ENCODE results near the gene KASH5.
A peak's percentile ranks its signal among the peaks of the same experiment; 100 is the strongest.

KASH5 gene

GRCh38 chr19:49431330-49431749 is 43.3 kb downstream of the KASH5 start:
- Histone ChIP-seq H3K27me3 (ENCODE audit: control insufficient read depth, insufficient read depth, low read length) (peaks cover 71% of the 10 kb centered on the region), H3K9ac (ENCODE audit: low read length) (no peak overlapping the region), H3K4me3 (ENCODE audit: low read length) (no peak overlapping the region), H3K27ac (ENCODE audit: low read depth, low read length) (no peak overlapping the region), H3K4me1 (ENCODE audit: control insufficient read depth, insufficient read depth, low read length) (no peaks in the 10 kb centered on the region), H3K36me3 (ENCODE audit: control insufficient read depth, insufficient read depth, low read length) (no peaks in the 10 kb centered on the region)

GRCh38 chr19:49432141-49433073 is 44.4 kb downstream of the KASH5 start:
- H3K4me1 ChIP-seq (ENCODE audit: control insufficient read depth, insufficient read depth, low read length): no peaks in the 10 kb centered on the region
- H3K9ac ChIP-seq (ENCODE audit: low read length): no peak overlapping the region
- H3K36me3 ChIP-seq (ENCODE audit: control insufficient read depth, insufficient read depth, low read length): no peaks in the 10 kb centered on the region
- no peak overlapping the region for H3K4me3 ChIP-seq (ENCODE audit: low read length)
- no peak overlapping the region for H3K27ac ChIP-seq (ENCODE audit: low read depth, low read length)
- H3K27me3 ChIP-seq (ENCODE audit: control insufficient read depth, insufficient read depth, low read length): peaks cover 68% of the 10 kb centered on the region

- H3K9ac ChIP-seq (ENCODE audit: low read length): no peak overlapping the region
- H3K4me1 ChIP-seq (ENCODE audit: control insufficient read depth, insufficient read depth, low read length): no peaks in the 10 kb centered on the region
- peaks cover 65% of the 10 kb centered on the region for H3K27me3 ChIP-seq (ENCODE audit: control insufficient read depth, insufficient read depth, low read length)
- H3K27ac ChIP-seq (ENCODE audit: low read depth, low read length): no peak overlapping the region
- no peaks in the 10 kb centered on the region for H3K36me3 ChIP-seq (ENCODE audit: control insufficient read depth, insufficient read depth, low read length)
- no peak overlapping the region for H3K4me3 ChIP-seq (ENCODE audit: low read length)
Measured at GRCh38 chr19:49433240-49433901, 45.3 kb downstream of the KASH5 start.

GRCh38 chr19:49434907-49435583 is 47.0 kb downstream of the KASH5 start:
- Histone ChIP-seq H3K27me3 (ENCODE audit: control insufficient read depth, insufficient read depth, low read length) (peaks cover 67% of the 10 kb centered on the region), H3K27ac (ENCODE audit: low read depth, low read length) (no peak overlapping the region), H3K4me1 (ENCODE audit: control insufficient read depth, insufficient read depth, low read length) (no peaks in the 10 kb centered on the region), H3K9ac (ENCODE audit: low read length) (no peak overlapping the region), H3K4me3 (ENCODE audit: low read length) (no peak overlapping the region), H3K36me3 (ENCODE audit: control insufficient read depth, insufficient read depth, low read length) (no peaks in the 10 kb centered on the region)

GRCh38 chr19:49435670-49436069 is 47.6 kb downstream of the KASH5 start:
- Histone ChIP-seq H3K36me3 (ENCODE audit: control insufficient read depth, insufficient read depth, low read length) (no peaks in the 10 kb centered on the region), H3K27me3 (ENCODE audit: control insufficient read depth, insufficient read depth, low read length) (peaks cover 66% of the 10 kb centered on the region), H3K4me1 (ENCODE audit: control insufficient read depth, insufficient read depth, low read length) (no peaks in the 10 kb centered on the region), H3K27ac (ENCODE audit: low read depth, low read length) (no peak overlapping the region), H3K4me3 (ENCODE audit: low read length) (no peak overlapping the region), H3K9ac (ENCODE audit: low read length) (no peak overlapping the region)

GRCh38 chr19:49436381-49437017 is 48.5 kb downstream of the KASH5 start:
- Histone ChIP-seq H3K36me3 (ENCODE audit: control insufficient read depth, insufficient read depth, low read length) (no peaks in the 10 kb centered on the region), H3K9ac (ENCODE audit: low read length) (no peak overlapping the region), H3K4me1 (ENCODE audit: control insufficient read depth, insufficient read depth, low read length) (no peaks in the 10 kb centered on the region), H3K4me3 (ENCODE audit: low read length) (no peak overlapping the region), H3K27me3 (ENCODE audit: control insufficient read depth, insufficient read depth, low read length) (peaks cover 62% of the 10 kb centered on the region), H3K27ac (ENCODE audit: low read depth, low read length) (no peak overlapping the region)

- H3K4me3 ChIP-seq (ENCODE audit: low read length): no peak overlapping the region
- H3K27me3 ChIP-seq (ENCODE audit: control insufficient read depth, insufficient read depth, low read length): peaks cover 63% of the 10 kb centered on the region
Measured at GRCh38 chr19:49437231-49437630, 49.2 kb downstream of the KASH5 start.

GRCh38 chr19:49438261-49438660 is 50.2 kb downstream of the KASH5 start:
- Histone ChIP-seq H3K27me3 (ENCODE audit: control insufficient read depth, insufficient read depth, low read length) (peaks cover 54% of the 10 kb centered on the region), H3K36me3 (ENCODE audit: control insufficient read depth, insufficient read depth, low read length) (no peaks in the 10 kb centered on the region), H3K9ac (ENCODE audit: low read length) (no peak overlapping the region), H3K4me1 (ENCODE audit: control insufficient read depth, insufficient read depth, low read length) (no peaks in the 10 kb centered on the region), H3K4me3 (ENCODE audit: low read length) (no peak overlapping the region), H3K27ac (ENCODE audit: low read depth, low read length) (no peak overlapping the region)

More at GRCh38 chr19:49437231-49437630, 49.2 kb downstream of the KASH5 start:
- no peak overlapping the region for H3K9ac ChIP-seq (ENCODE audit: low read length)
- H3K36me3 ChIP-seq (ENCODE audit: control insufficient read depth, insufficient read depth, low read length): no peaks in the 10 kb centered on the region
- no peak overlapping the region for H3K27ac ChIP-seq (ENCODE audit: low read depth, low read length)
- no peaks in the 10 kb centered on the region for H3K4me1 ChIP-seq (ENCODE audit: control insufficient read depth, insufficient read depth, low read length)

GRCh38 chr19:49439836-49440235 is 51.8 kb downstream of the KASH5 start:
- no peaks in the 10 kb centered on the region for H3K36me3 ChIP-seq (ENCODE audit: control insufficient read depth, insufficient read depth, low read length)
- H3K4me1 ChIP-seq (ENCODE audit: control insufficient read depth, insufficient read depth, low read length): no peaks in the 10 kb centered on the region
- no peak overlapping the region for H3K9ac ChIP-seq (ENCODE audit: low read length)
- no peak overlapping the region for H3K4me3 ChIP-seq (ENCODE audit: low read length)
- no peak overlapping the region for H3K27ac ChIP-seq (ENCODE audit: low read depth, low read length)
- peaks cover 45% of the 10 kb centered on the region for H3K27me3 ChIP-seq (ENCODE audit: control insufficient read depth, insufficient read depth, low read length)

GRCh38 chr19:49440439-49441209 is 52.6 kb downstream of the KASH5 start:
- no peaks in the 10 kb centered on the region for H3K36me3 ChIP-seq (ENCODE audit: control insufficient read depth, insufficient read depth, low read length)
- no peaks in the 10 kb centered on the region for H3K4me1 ChIP-seq (ENCODE audit: control insufficient read depth, insufficient read depth, low read length)
- peaks cover 37% of the 10 kb centered on the region for H3K27me3 ChIP-seq (ENCODE audit: control insufficient read depth, insufficient read depth, low read length)
- H3K27ac ChIP-seq (ENCODE audit: low read depth, low read length): no peak overlapping the region
- no peak overlapping the region for H3K9ac ChIP-seq (ENCODE audit: low read length)
- peak overlapping the region; percentile 32 for H3K4me3 ChIP-seq (ENCODE audit: low read length)

- Histone ChIP-seq H3K27ac (ENCODE audit: low read depth, low read length) (no peak within 1 kb of the TSS), H3K36me3 (ENCODE audit: control insufficient read depth, insufficient read depth, low read length) (no peaks in the 10 kb centered on the region), H3K27me3 (ENCODE audit: control insufficient read depth, insufficient read depth, low read length) (peaks cover 31% of the 10 kb centered on the region), H3K9ac (ENCODE audit: low read length) (no peak within 1 kb of the TSS), H3K4me1 (ENCODE audit: control insufficient read depth, insufficient read depth, low read length) (no peaks in the 10 kb centered on the region), H3K4me3 (ENCODE audit: low read length) (peak within 1 kb of the TSS; percentile 32)
Measured at GRCh38 chr19:49441210-49441959, 53.3 kb downstream of the KASH5 start, which contains the start of gene SLC17A7. Gene SLC17A7 (minus strand): TSS chr19:49441527. CDS start chr19:49441379, 148 bp downstream.

Data from rectal smooth muscle tissue (tissue), 1 donor.